IPS-NIHi11 (cell line): ENCODE measurements around the gene RSPRY1.
"Not testable (repeated sequence)": the region's sequence is repeated elsewhere in the genome, so short reads cannot be mapped to it uniquely, and the experiment has no call there.

Experiments
- DNase-seq: peaks from one replicate; pipeline ENCODE4 v3.0.0; 2012; ENCODE audit warnings: mixed read lengths, low spot score

The RSPRY1 gene

GRCh38 chr16:57271867-57272495 is 85.9 kb downstream of the RSPRY1 start:
- DNase-seq = no peak

GRCh38 chr16:57273359-57273758 is 87.2 kb downstream of the RSPRY1 start:
- no peak for DNase-seq

- DNase-seq = no peak
Observed at GRCh38 chr16:57273826-57274225, 87.7 kb downstream of the RSPRY1 start.

- DNase-seq = not testable (repeated sequence)
Observed at GRCh38 chr16:57275946-57276345, 89.8 kb downstream of the RSPRY1 start.

GRCh38 chr16:57276596-57276995 is 90.5 kb downstream of the RSPRY1 start:
- no peak for DNase-seq

- DNase-seq = no peak
Observed at GRCh38 chr16:57277586-57277985, 91.5 kb downstream of the RSPRY1 start.

- no peak for DNase-seq
Observed at GRCh38 chr16:57278494-57278893, 92.4 kb downstream of the RSPRY1 start.

GRCh38 chr16:57279780-57280638 is 93.9 kb downstream of the RSPRY1 start:
- DNase-seq = no peak

GRCh38 chr16:57281791-57282190 is 95.7 kb downstream of the RSPRY1 start:
- DNase-seq = no peak

- no peak for DNase-seq
Observed at GRCh38 chr16:57282510-57283213, 96.5 kb downstream of the RSPRY1 start.

- no peak for DNase-seq
Observed at GRCh38 chr16:57283214-57283958, 97.3 kb downstream of the RSPRY1 start.

GRCh38 chr16:57283959-57284208 is 97.8 kb downstream of the RSPRY1 start:
- no peak for DNase-seq

- DNase-seq = peak; percentile 92
Observed at GRCh38 chr16:57284209-57284951, 98.3 kb downstream of the RSPRY1 start, which contains the start of gene PLLP. PLLP (minus strand) TSS chr16:57284672; CDS start chr16:57284540, 132 bp downstream.

- no peak for DNase-seq
Observed at GRCh38 chr16:57284952-57285363, 98.8 kb downstream of the RSPRY1 start.

- DNase-seq = no peak
Observed at GRCh38 chr16:57285379-57285778, 99.2 kb downstream of the RSPRY1 start.

- DNase-seq = no peak
Observed at GRCh38 chr16:57289391-57290257, 103.5 kb downstream of the RSPRY1 start.
